HepG2 (cell line): ENCODE measurements around the gene ANTXR1. TPM values are rescaled to one million over a fixed set of nuclear protein-coding genes. Genes with fewer than 3 reads are reported as not detected.

Experiments
- BORCS8-MEF2B ChIP-seq: sonication (generic); formaldehyde crosslinking; IDR thresholded peaks from 2 replicates; pipeline ENCODE4 v1.8.0; 2022; ENCODE audit warnings: mild to moderate bottlenecking, missing genetic modification reagents
- FOXA1 ChIP-seq, 2 experiments: fragments of 450-650 bp in 1 of 2; sonication (generic) in 1 of 2; formaldehyde crosslinking in 1 of 2; IDR thresholded peaks; 2 replicates each; pipeline versions ENCODE4 v1.4.0 to v1.6.1; 2016 to 2020; ENCODE audit warnings: missing genetic modification reagents in 1 of 2
- HOXA9 ChIP-seq: sonication (generic); formaldehyde crosslinking; IDR thresholded peaks from 2 replicates; pipeline ENCODE4 v1.8.1; 2022; ENCODE audit warnings: missing genetic modification reagents, mild to moderate bottlenecking, moderate library complexity, borderline replicate concordance
- JDP2 ChIP-seq: sonication (generic); formaldehyde crosslinking; IDR thresholded peaks from 2 replicates; pipeline ENCODE4 v1.8.1; 2022; ENCODE audit warnings: missing genetic modification reagents, borderline replicate concordance
- SIX1 ChIP-seq: sonication (generic); formaldehyde crosslinking; IDR thresholded peaks from 2 replicates; pipeline ENCODE4 v1.4.0; 2020; ENCODE audit warnings: missing genetic modification reagents, borderline replicate concordance
- SRSF1 ChIP-seq: fragments of 200-400 bp; formaldehyde crosslinking; optimal IDR thresholded peaks from 2 replicates; pipeline ENCODE3; 2017; ENCODE audit warnings: mild to moderate bottlenecking, low read depth, low read length, moderate library complexity
- ZNF30 ChIP-seq: sonication (generic); formaldehyde crosslinking; IDR thresholded peaks from 2 replicates; pipeline ENCODE4 v1.5.0; 2020; ENCODE audit warnings: mild to moderate bottlenecking, missing genetic modification reagents
- ZNF451 ChIP-seq: sonication (generic); formaldehyde crosslinking; IDR thresholded peaks from 2 replicates; pipeline ENCODE4 v1.5.0; 2020; ENCODE audit warnings: mild to moderate bottlenecking, missing genetic modification reagents
- ZNF546 ChIP-seq: sonication (generic); formaldehyde crosslinking; conservative IDR thresholded peaks from 2 replicates; pipeline ENCODE4 v1.8.1; 2023; ENCODE audit warnings: mild to moderate bottlenecking, missing genetic modification reagents
- ZZZ3 ChIP-seq: sonication (generic); formaldehyde crosslinking; IDR thresholded peaks from 2 replicates; pipeline ENCODE4 v1.4.0; 2020; ENCODE audit warnings: missing genetic modification reagents, mild to moderate bottlenecking, borderline replicate concordance
- polyA plus RNA-seq, 8 experiments: library from polyadenylated mRNA; depleted of rRNA in 3 of 8; stranded (reverse) in 7 of 8; unstranded in 1 of 8; fragments of >200 nt; fragmentation: Illumina TruSeq in 4 of 8; extraction: Trizol in 4 of 8; gene quantifications; 2 replicates each; pipeline versions ENCODE4 v1.2.1 to v1.2.3, GENCODE V29; 2011 to 2016; ENCODE audit warnings: low read depth in 4 of 8, missing spikeins in 1 of 8, mixed read lengths in 1 of 8; ENCODE audit not compliant: insufficient read depth in 1 of 8
- total RNA-seq, 5 experiments: library from RNA; depleted of rRNA; stranded (reverse); fragments of >200 nt; fragmentation: Illumina TruSeq; extraction: Trizol; gene quantifications; 2 replicates each; pipeline ENCODE4 v1.2.3, GENCODE V29; 2016; ENCODE audit warnings: low read depth in 1 of 5
- TF ChIP-seq, protein P1 (sequence below): sonication (generic); formaldehyde crosslinking; IDR thresholded peaks from 2 replicates; pipeline ENCODE4 v1.5.0; 2020; ENCODE audit warnings: missing genetic modification reagents
- TF ChIP-seq, protein P2 (sequence below): sonication (generic); formaldehyde crosslinking; IDR thresholded peaks from 2 replicates; pipeline ENCODE4 v1.8.1; 2023; ENCODE audit warnings: missing genetic modification reagents, inconsistent platforms, borderline replicate concordance
- TF ChIP-seq, protein P3 (sequence below): IDR thresholded peaks from 2 replicates; pipeline ENCODE4 v1.6.1; 2016; ENCODE audit warnings: control low read depth
- TF ChIP-seq, protein P4 (sequence below): IDR thresholded peaks from 2 replicates; pipeline ENCODE4 v1.6.1; 2016
- TF ChIP-seq, protein P5 (sequence below): IDR thresholded peaks from 2 replicates; pipeline ENCODE4 v1.6.1; 2016; ENCODE audit warnings: missing compliant biosample characterization, missing genetic modification reagents, borderline replicate concordance
- TF ChIP-seq, protein P6 (sequence below): sonication (generic); formaldehyde crosslinking; IDR thresholded peaks from 2 replicates; pipeline ENCODE4 v1.4.0; 2020; ENCODE audit warnings: missing genetic modification reagents, borderline replicate concordance
- TF ChIP-seq, protein P7 (sequence below): sonication (generic); formaldehyde crosslinking; IDR thresholded peaks from 2 replicates; pipeline ENCODE4 v1.4.0; 2020; ENCODE audit warnings: missing genetic modification reagents
- TF ChIP-seq, protein P8 (sequence below): sonication (generic); formaldehyde crosslinking; conservative IDR thresholded peaks from 2 replicates; pipeline ENCODE4 v1.4.0; 2020; ENCODE audit warnings: missing genetic modification reagents

ANTXR1 gene
- total and polyA plus RNA-seq, 2 of the 13 experiments (the other 11 are each of a cell fraction or from before 2014, with no cell fraction given), result 4.5 to 12.7 TPM

DNA sequence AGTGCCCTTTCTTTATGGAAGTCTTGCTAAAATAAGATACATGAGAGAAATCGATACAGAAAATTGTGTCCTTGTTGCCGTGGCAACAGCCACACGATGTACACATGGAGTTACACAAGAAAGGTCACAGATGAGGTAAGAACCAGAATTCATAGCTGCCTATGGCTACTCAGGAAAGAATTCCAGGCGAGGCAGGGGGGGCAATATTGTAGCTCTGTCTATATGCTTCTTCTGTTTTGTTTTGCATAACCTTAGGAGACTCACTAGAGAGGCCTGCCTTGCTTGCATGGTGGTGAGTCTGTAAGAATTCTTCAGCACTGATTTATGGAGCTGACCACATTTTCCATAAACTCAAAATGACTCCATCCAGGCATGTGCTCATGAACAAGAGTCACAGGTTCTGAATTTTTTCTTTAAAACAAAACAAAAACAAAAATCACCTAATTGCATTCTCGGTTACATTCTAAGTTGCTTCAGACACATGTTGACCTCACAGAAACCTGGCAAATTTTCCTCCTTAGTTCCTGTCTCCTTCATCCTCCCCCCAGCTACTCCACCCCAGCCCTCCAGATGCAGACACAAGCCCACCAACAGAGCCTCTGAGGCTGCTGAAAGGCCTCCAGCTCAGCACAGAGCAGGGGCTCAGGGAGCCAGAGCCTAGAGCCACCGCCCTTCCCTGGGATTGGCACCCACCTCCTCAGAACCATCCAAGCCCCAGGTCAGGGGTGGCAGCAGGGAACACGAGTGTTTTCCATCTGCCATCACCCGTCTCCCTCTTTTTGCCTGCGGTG is 183.5 kb downstream of the ANTXR1 start (continued):
- TF ChIP-seq, protein P1, sequence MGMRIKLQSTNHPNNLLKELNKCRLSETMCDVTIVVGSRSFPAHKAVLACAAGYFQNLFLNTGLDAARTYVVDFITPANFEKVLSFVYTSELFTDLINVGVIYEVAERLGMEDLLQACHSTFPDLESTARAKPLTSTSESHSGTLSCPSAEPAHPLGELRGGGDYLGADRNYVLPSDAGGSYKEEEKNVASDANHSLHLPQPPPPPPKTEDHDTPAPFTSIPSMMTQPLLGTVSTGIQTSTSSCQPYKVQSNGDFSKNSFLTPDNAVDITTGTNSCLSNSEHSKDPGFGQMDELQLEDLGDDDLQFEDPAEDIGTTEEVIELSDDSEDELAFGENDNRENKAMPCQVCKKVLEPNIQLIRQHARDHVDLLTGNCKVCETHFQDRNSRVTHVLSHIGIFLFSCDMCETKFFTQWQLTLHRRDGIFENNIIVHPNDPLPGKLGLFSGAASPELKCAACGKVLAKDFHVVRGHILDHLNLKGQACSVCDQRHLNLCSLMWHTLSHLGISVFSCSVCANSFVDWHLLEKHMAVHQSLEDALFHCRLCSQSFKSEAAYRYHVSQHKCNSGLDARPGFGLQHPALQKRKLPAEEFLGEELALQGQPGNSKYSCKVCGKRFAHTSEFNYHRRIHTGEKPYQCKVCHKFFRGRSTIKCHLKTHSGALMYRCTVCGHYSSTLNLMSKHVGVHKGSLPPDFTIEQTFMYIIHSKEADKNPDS (CRISPR knock-in tag), result no peak
- no peak for TF ChIP-seq FOXA1 (IDR thresholded peaks at IDR 0.05)
- TF ChIP-seq FOXA1 (CRISPR knock-in tag; IDR thresholded peaks at IDR 0.05), result peak; percentile 82
- TF ChIP-seq, protein P2, sequence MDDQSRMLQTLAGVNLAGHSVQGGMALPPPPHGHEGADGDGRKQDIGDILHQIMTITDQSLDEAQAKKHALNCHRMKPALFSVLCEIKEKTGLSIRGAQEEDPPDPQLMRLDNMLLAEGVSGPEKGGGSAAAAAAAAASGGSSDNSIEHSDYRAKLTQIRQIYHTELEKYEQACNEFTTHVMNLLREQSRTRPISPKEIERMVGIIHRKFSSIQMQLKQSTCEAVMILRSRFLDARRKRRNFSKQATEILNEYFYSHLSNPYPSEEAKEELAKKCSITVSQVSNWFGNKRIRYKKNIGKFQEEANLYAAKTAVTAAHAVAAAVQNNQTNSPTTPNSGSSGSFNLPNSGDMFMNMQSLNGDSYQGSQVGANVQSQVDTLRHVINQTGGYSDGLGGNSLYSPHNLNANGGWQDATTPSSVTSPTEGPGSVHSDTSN, result no peak
- TF ChIP-seq BORCS8-MEF2B, result no peak
- no peak for TF ChIP-seq SIX1 (CRISPR knock-in tag)
- TF ChIP-seq, protein P3, sequence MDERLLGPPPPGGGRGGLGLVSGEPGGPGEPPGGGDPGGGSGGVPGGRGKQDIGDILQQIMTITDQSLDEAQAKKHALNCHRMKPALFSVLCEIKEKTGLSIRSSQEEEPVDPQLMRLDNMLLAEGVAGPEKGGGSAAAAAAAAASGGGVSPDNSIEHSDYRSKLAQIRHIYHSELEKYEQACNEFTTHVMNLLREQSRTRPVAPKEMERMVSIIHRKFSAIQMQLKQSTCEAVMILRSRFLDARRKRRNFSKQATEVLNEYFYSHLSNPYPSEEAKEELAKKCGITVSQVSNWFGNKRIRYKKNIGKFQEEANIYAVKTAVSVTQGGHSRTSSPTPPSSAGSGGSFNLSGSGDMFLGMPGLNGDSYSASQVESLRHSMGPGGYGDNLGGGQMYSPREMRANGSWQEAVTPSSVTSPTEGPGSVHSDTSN, result no peak
- no peak for TF ChIP-seq ZNF546 (CRISPR knock-in tag)
- no peak for TF ChIP-seq ZZZ3
- TF ChIP-seq JDP2 (CRISPR knock-in tag), result no peak
- TF ChIP-seq HOXA9, result no peak
- no peak for TF ChIP-seq ZNF451
- TF ChIP-seq, protein P4, sequence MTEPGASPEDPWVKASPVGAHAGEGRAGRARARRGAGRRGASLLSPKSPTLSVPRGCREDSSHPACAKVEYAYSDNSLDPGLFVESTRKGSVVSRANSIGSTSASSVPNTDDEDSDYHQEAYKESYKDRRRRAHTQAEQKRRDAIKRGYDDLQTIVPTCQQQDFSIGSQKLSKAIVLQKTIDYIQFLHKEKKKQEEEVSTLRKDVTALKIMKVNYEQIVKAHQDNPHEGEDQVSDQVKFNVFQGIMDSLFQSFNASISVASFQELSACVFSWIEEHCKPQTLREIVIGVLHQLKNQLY (CRISPR knock-in tag), result peak; percentile 53
- TF ChIP-seq, protein P5, sequence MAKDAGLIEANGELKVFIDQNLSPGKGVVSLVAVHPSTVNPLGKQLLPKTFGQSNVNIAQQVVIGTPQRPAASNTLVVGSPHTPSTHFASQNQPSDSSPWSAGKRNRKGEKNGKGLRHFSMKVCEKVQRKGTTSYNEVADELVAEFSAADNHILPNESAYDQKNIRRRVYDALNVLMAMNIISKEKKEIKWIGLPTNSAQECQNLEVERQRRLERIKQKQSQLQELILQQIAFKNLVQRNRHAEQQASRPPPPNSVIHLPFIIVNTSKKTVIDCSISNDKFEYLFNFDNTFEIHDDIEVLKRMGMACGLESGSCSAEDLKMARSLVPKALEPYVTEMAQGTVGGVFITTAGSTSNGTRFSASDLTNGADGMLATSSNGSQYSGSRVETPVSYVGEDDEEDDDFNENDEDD, result no peak
- TF ChIP-seq, protein P6, sequence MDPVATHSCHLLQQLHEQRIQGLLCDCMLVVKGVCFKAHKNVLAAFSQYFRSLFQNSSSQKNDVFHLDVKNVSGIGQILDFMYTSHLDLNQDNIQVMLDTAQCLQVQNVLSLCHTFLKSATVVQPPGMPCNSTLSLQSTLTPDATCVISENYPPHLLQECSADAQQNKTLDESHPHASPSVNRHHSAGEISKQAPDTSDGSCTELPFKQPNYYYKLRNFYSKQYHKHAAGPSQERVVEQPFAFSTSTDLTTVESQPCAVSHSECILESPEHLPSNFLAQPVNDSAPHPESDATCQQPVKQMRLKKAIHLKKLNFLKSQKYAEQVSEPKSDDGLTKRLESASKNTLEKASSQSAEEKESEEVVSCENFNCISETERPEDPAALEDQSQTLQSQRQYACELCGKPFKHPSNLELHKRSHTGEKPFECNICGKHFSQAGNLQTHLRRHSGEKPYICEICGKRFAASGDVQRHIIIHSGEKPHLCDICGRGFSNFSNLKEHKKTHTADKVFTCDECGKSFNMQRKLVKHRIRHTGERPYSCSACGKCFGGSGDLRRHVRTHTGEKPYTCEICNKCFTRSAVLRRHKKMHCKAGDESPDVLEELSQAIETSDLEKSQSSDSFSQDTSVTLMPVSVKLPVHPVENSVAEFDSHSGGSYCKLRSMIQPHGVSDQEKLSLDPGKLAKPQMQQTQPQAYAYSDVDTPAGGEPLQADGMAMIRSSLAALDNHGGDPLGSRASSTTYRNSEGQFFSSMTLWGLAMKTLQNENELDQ (CRISPR knock-in tag), result no peak
- TF ChIP-seq, protein P7, sequence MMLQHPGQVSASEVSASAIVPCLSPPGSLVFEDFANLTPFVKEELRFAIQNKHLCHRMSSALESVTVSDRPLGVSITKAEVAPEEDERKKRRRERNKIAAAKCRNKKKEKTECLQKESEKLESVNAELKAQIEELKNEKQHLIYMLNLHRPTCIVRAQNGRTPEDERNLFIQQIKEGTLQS (CRISPR knock-in tag), result no peak
- TF ChIP-seq, protein P8, sequence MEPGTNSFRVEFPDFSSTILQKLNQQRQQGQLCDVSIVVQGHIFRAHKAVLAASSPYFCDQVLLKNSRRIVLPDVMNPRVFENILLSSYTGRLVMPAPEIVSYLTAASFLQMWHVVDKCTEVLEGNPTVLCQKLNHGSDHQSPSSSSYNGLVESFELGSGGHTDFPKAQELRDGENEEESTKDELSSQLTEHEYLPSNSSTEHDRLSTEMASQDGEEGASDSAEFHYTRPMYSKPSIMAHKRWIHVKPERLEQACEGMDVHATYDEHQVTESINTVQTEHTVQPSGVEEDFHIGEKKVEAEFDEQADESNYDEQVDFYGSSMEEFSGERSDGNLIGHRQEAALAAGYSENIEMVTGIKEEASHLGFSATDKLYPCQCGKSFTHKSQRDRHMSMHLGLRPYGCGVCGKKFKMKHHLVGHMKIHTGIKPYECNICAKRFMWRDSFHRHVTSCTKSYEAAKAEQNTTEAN (CRISPR knock-in tag), result no peak
- no peak for TF ChIP-seq ZNF30 (CRISPR knock-in tag)
- TF ChIP-seq SRSF1, result no peak
